ENCODE results near the gene PARP3. TPM values are rescaled to one million over a fixed set of nuclear protein-coding genes. Genes with fewer than 3 reads are reported as not detected.

PARP3 gene
- total and polyA plus RNA-seq, 9 of the 15 experiments (the other 6 are each of a cell fraction or from before 2014, with no cell fraction given), result 0.46 to 6.6 (median 4.5) TPM

DNA sequence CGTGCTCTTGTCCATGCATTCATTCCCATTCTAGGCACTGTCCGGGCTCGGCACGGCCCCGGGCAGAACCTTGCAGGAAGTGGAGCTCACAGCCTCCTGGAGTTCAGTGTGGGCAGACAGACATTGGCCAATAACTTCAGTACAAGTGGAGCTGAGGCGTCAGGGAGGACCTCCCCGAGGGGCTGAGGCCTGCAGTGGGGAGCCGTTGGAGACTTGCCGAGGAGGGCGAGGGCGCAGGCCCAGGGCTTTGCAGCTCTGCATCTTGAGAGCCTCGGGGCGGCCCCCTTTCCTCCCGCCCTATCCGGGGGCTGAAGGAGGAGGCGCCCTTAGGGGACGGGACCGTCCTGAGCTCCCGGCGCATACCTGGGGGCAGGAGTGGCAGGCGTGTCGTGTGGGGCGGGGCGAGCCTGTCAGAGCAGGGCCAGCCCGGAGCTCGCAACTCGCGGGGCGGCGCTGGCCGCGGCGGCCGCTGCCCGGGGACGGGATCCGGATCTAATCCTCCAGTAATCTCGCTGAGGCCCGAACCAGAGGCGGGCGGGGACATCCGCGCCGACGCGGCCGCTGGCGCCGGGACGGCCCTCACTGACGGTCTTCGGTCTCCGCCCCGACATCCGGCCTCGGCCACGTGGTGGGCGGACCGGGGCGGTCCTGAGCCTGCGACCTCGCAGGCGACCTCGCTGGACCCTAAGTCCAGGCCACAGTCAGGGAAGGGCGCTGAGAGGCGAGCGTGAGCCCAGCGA, 40.8 kb downstream of the PARP3 start, which contains the start of gene ACY1 (continued):
- TF ChIP-seq ILK (tag; IDR thresholded peaks at IDR 0.05; ENCODE audit: borderline replicate concordance, low read depth), result no peak
- no peak for TF ChIP-seq ZNF57 (CRISPR knock-in tag; IDR thresholded peaks at IDR 0.05)
- TF ChIP-seq, protein P1, sequence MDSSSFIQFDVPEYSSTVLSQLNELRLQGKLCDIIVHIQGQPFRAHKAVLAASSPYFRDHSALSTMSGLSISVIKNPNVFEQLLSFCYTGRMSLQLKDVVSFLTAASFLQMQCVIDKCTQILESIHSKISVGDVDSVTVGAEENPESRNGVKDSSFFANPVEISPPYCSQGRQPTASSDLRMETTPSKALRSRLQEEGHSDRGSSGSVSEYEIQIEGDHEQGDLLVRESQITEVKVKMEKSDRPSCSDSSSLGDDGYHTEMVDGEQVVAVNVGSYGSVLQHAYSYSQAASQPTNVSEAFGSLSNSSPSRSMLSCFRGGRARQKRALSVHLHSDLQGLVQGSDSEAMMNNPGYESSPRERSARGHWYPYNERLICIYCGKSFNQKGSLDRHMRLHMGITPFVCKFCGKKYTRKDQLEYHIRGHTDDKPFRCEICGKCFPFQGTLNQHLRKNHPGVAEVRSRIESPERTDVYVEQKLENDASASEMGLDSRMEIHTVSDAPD (CRISPR knock-in tag; IDR thresholded peaks at IDR 0.05), result no peak
- TF ChIP-seq, protein P2, sequence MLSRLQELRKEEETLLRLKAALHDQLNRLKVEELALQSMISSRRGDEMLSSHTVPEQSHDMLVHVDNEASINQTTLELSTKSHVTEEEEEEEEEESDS (CRISPR knock-in tag; IDR thresholded peaks at IDR 0.05), result no peak
- TF ChIP-seq, protein P3, sequence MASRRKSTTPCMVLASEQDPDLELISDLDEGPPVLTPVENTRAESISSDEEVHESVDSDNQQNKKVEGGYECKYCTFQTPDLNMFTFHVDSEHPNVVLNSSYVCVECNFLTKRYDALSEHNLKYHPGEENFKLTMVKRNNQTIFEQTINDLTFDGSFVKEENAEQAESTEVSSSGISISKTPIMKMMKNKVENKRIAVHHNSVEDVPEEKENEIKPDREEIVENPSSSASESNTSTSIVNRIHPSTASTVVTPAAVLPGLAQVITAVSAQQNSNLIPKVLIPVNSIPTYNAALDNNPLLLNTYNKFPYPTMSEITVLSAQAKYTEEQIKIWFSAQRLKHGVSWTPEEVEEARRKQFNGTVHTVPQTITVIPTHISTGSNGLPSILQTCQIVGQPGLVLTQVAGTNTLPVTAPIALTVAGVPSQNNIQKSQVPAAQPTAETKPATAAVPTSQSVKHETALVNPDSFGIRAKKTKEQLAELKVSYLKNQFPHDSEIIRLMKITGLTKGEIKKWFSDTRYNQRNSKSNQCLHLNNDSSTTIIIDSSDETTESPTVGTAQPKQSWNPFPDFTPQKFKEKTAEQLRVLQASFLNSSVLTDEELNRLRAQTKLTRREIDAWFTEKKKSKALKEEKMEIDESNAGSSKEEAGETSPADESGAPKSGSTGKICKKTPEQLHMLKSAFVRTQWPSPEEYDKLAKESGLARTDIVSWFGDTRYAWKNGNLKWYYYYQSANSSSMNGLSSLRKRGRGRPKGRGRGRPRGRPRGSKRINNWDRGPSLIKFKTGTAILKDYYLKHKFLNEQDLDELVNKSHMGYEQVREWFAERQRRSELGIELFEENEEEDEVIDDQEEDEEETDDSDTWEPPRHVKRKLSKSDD (conservative IDR thresholded peaks at IDR 0.05; ENCODE audit: low read length), result no peak
- peak; percentile 83 for TF ChIP-seq TAF1 (IDR thresholded peaks at IDR 0.05; ENCODE audit: control insufficient read depth, extremely low read depth, insufficient read depth, low read length, severe bottlenecking)
- TF ChIP-seq HOXB6 (CRISPR knock-in tag; IDR thresholded peaks at IDR 0.05; ENCODE audit: borderline replicate concordance), result no peak
- TF ChIP-seq ZFP30 (CRISPR knock-in tag; IDR thresholded peaks at IDR 0.05; ENCODE audit: borderline replicate concordance), result no peak
- TF ChIP-seq CBX3 (IDR thresholded peaks at IDR 0.05; ENCODE audit: borderline replicate concordance in 1 of 2, low read length in 2 of 2), result peak in 1 of 2 experiments; percentile 41; a peak in 1 of 3 replicates
- TF ChIP-seq, protein P4, sequence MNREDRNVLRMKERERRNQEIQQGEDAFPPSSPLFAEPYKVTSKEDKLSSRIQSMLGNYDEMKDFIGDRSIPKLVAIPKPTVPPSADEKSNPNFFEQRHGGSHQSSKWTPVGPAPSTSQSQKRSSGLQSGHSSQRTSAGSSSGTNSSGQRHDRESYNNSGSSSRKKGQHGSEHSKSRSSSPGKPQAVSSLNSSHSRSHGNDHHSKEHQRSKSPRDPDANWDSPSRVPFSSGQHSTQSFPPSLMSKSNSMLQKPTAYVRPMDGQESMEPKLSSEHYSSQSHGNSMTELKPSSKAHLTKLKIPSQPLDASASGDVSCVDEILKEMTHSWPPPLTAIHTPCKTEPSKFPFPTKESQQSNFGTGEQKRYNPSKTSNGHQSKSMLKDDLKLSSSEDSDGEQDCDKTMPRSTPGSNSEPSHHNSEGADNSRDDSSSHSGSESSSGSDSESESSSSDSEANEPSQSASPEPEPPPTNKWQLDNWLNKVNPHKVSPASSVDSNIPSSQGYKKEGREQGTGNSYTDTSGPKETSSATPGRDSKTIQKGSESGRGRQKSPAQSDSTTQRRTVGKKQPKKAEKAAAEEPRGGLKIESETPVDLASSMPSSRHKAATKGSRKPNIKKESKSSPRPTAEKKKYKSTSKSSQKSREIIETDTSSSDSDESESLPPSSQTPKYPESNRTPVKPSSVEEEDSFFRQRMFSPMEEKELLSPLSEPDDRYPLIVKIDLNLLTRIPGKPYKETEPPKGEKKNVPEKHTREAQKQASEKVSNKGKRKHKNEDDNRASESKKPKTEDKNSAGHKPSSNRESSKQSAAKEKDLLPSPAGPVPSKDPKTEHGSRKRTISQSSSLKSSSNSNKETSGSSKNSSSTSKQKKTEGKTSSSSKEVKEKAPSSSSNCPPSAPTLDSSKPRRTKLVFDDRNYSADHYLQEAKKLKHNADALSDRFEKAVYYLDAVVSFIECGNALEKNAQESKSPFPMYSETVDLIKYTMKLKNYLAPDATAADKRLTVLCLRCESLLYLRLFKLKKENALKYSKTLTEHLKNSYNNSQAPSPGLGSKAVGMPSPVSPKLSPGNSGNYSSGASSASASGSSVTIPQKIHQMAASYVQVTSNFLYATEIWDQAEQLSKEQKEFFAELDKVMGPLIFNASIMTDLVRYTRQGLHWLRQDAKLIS (CRISPR knock-in tag; IDR thresholded peaks at IDR 0.05), result no peak
- TF ChIP-seq, protein P5, sequence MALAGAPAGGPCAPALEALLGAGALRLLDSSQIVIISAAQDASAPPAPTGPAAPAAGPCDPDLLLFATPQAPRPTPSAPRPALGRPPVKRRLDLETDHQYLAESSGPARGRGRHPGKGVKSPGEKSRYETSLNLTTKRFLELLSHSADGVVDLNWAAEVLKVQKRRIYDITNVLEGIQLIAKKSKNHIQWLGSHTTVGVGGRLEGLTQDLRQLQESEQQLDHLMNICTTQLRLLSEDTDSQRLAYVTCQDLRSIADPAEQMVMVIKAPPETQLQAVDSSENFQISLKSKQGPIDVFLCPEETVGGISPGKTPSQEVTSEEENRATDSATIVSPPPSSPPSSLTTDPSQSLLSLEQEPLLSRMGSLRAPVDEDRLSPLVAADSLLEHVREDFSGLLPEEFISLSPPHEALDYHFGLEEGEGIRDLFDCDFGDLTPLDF (CRISPR knock-in tag; IDR thresholded peaks at IDR 0.05), result no peak
- TF ChIP-seq, protein P6, sequence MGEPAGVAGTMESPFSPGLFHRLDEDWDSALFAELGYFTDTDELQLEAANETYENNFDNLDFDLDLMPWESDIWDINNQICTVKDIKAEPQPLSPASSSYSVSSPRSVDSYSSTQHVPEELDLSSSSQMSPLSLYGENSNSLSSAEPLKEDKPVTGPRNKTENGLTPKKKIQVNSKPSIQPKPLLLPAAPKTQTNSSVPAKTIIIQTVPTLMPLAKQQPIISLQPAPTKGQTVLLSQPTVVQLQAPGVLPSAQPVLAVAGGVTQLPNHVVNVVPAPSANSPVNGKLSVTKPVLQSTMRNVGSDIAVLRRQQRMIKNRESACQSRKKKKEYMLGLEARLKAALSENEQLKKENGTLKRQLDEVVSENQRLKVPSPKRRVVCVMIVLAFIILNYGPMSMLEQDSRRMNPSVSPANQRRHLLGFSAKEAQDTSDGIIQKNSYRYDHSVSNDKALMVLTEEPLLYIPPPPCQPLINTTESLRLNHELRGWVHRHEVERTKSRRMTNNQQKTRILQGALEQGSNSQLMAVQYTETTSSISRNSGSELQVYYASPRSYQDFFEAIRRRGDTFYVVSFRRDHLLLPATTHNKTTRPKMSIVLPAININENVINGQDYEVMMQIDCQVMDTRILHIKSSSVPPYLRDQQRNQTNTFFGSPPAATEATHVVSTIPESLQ (CRISPR knock-in tag; IDR thresholded peaks at IDR 0.05), result no peak; the same call in 1 of the 2 replicates
